Stimulated activated CD8-positive, alpha-beta memory T cell treated with anti-CD3 and anti-CD28 coated beads, Interleukin-4, amount 100 ng/mL, for 4 hours (primary cell): ENCODE measurements around the gene BEND6.
"Not testable (repeated sequence)": the region's sequence is repeated elsewhere in the genome, so short reads cannot be mapped to it uniquely, and the experiment has no call there.

Source experiments
- DNase-seq, 2 donors: peaks; one replicate each; pipeline ENCODE4 v3.0.0-alpha.2; 2020; ENCODE audit warnings: low read depth in 2 of 2, low spot score in 1 of 2

Gene BEND6

GRCh38 chr6:56978530-56978929 lies 23.6 kb downstream of the BEND6 start:
- no peak for DNase-seq

GRCh38 chr6:56984361-56984760 lies 29.5 kb downstream of the BEND6 start:
- no peak for DNase-seq

GRCh38 chr6:56984884-56985283 lies 30.0 kb downstream of the BEND6 start:
- no peak for DNase-seq

GRCh38 chr6:56986611-56987010 lies 31.7 kb downstream of the BEND6 start:
- DNase-seq = no peak

GRCh38 chr6:56988145-56988544 lies 33.2 kb downstream of the BEND6 start:
- no peak for DNase-seq

- DNase-seq = no peak
These were observed 37.1 kb downstream of the BEND6 start for GRCh38 chr6:56992036-56992435.

GRCh38 chr6:56992703-56993102 lies 37.8 kb downstream of the BEND6 start:
- DNase-seq = no peak

- DNase-seq = no peak
These were observed 40.5 kb downstream of the BEND6 start for GRCh38 chr6:56995347-56995902.

- no peak for DNase-seq
These were observed 41.5 kb downstream of the BEND6 start for GRCh38 chr6:56996401-56996800.

- no peak for DNase-seq
These were observed 44.1 kb downstream of the BEND6 start for GRCh38 chr6:56999049-56999448.

- not testable (repeated sequence) for DNase-seq
These were observed 44.8 kb downstream of the BEND6 start for GRCh38 chr6:56999748-57000147.

GRCh38 chr6:57002197-57002596 lies 47.3 kb downstream of the BEND6 start:
- DNase-seq = no peak

- DNase-seq = no peak
These were observed 49.4 kb downstream of the BEND6 start for GRCh38 chr6:57004292-57004691.

- DNase-seq = no peak
These were observed 51.2 kb downstream of the BEND6 start for GRCh38 chr6:57006101-57006500.

- DNase-seq = not testable (repeated sequence)
These were observed 53.2 kb downstream of the BEND6 start for GRCh38 chr6:57008069-57008468.

- DNase-seq = no peak
These were observed 58.6 kb downstream of the BEND6 start for GRCh38 chr6:57013521-57013926.

GRCh38 chr6:57017069-57017468 lies 62.2 kb downstream of the BEND6 start:
- DNase-seq = no peak

GRCh38 chr6:57017841-57018240 lies 62.9 kb downstream of the BEND6 start:
- DNase-seq = no peak

- no peak for DNase-seq
These were observed 64.5 kb downstream of the BEND6 start for GRCh38 chr6:57019434-57019833.

GRCh38 chr6:57021086-57021720 lies 66.3 kb downstream of the BEND6 start:
- DNase-seq = no peak

GRCh38 chr6:57024321-57024720 lies 69.4 kb downstream of the BEND6 start:
- DNase-seq = no peak

- DNase-seq = no peak
These were observed 69.9 kb downstream of the BEND6 start for GRCh38 chr6:57024775-57025174.

- no peak for DNase-seq
These were observed 71.1 kb downstream of the BEND6 start for GRCh38 chr6:57026001-57026400.
